Gastrocnemius medialis (tissue), 4 donors: ENCODE data around the gene CIITA.
"Not testable (repeated sequence)": the region's sequence is repeated elsewhere in the genome, so short reads cannot be mapped to it uniquely, and the experiment has no call there.

Experiments
- CTCF ChIP-seq, 5 experiments: fragments of 450-650 bp in 3 of 5; fragments of 200-600 bp in 2 of 5; sonication (generic) in 2 of 5; IDR thresholded peaks in 4 of 5; conservative IDR thresholded peaks in 1 of 5; 1 replicate in 4 of 5; 2 replicates in 1 of 5; pipeline ENCODE4 v1.5.1; 2016 to 2019; ENCODE audit warnings: antibody characterized with exemption in 5 of 5, mild to moderate bottlenecking in 3 of 5, moderate library complexity in 3 of 5
- POLR2A ChIP-seq, 2 donors: fragments of 450-650 bp; IDR thresholded peaks; one replicate each; pipeline ENCODE4 v1.6.1; 2017; ENCODE audit warnings: antibody characterized with exemption in 2 of 2, mild to moderate bottlenecking in 2 of 2, moderate library complexity in 2 of 2

GRCh38 chr16:10966559-10966958, 89.6 kb downstream of the CIITA start:
- not testable (repeated sequence) for TF ChIP-seq CTCF (IDR thresholded peaks at IDR 0.05 in 4 of 5, conservative IDR thresholded peaks at IDR 0.05 in 1 of 5); POLR2A (IDR thresholded peaks at IDR 0.05)
